ENCODE measurements around the gene MAML2.

MAML2 gene

DNA sequence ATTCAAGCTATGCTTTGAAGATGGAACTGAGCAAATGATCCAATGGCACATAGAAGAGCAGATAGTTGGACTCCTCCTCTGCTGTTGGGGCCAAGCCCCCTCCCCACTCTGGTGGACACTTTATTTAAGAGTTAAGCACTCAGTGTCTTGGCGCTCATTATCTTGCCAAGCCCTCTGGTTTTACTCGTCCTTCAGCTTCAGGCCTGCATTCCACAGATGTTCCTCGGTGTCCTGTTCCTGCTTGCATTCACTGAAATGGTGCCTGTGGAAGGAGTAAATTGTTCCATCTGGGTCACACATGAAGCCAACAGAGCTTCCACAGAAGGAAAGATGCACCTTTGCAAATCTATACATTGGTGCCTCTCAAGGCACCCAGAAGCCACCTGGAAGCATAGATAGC, 26.1 kb downstream of the MAML2 start:
- no peak for DNase-seq

DNA sequence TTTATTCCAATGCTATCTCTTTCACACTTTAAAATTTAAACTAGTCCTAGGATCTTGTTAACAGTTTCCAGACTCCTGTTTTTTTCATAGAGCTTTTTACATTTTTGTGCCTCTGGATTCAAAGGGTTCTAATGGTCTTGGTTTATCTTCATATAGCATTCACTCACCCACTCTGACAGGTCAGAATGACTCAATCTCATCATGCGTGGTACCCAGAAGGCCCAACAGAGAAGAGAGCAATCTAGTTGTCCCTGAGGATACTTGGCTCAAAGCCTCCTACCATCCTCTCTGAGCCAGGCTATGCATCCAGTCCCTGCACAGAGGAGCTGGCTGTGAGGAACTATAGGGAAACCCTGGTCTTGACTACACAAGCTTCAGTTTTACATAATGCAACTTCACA, 27.5 kb downstream of the MAML2 start:
- no peak for DNase-seq

DNA sequence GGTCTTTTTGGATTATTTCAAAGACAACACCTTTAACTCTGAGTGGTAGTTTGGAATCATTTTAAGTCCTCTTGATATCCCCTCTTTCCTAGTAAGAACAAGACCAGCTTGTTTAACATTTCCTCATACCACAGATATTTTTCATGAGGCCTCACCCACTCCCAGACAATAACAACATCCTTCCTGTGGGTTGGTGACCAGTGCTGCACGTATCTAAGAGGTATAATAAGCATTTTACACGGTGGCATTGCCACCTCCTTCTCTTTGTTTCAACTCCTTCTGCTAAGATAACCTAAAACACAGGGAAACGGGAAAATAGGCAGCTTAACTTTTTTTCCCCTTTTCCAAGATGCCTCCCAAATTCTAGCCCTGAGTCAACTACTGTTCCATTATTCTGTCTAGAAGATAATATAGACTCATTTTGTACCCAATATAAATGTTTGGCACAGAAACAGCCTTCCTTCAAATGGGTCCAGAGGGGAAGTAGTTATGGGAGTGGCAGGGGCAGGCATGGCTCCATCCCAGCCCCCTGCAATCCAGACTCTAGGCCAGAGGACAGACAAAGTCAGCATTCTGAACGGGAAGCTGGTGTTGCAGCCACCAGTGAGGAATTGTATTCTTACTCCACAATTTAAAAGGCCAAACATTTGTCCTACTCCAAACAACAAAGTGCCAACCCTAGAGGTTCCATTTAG, 28.5 kb downstream of the MAML2 start:
- DNase-seq: no peak

DNA sequence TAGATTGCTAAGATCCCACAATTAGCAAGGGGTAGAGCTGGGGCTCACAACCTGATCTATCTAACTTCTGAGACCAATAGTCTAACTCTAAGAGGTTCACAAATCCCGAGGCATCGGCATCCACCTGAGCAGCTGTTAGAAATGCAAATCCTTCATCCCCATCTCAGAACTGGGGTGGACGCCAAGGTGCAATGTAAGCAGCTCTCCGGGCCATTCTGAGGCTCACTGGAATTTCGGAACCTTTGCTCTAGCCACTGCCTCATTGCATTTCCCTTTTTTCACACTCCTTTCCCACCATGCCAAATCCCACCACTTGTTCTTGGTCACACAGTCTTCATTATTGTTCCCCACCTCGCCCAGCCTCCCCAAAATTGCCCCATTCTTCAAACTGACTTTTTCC, 29.8 kb downstream of the MAML2 start:
- no peak for DNase-seq

DNA sequence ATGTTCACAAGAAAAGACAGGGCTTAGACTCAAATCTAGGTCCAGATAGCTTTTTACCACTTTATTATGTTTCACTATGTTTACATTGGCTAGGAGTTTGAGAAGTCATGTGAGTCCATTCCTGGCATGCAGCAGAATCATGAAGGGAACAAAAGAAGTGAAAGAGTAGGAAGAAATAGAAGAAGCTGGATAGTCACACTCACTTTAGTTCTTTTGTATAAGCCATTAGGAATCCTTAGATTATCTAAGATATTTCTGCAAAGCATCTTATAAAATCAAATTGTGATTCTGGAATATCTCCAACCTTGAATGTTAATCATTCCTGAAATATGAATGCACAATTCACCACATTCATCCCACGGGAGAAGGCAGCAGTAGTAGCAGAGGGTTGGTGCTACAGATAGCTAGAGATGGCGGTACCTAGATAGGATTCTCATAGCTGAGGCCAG, 31.9 kb downstream of the MAML2 start:
- DNase-seq: no peak

DNA sequence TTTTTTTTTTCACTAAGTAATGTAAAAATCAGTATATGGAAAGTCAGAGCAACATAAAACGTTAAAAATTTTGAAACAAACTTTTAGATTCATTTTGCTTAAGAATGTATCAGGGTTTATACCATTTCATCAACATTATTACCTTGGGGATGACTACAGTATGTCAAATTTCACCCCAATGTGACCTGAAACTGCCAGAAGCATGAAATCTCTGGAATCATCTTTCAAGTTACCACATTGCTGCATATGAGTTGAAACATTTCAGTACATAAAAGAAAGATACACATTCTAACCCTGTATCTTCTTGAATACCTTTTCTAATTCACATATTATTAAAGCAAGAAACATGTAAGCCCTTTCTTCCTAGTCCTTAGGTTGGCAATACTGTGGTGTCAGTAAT, 32.8 kb downstream of the MAML2 start:
- no peak for DNase-seq

DNA sequence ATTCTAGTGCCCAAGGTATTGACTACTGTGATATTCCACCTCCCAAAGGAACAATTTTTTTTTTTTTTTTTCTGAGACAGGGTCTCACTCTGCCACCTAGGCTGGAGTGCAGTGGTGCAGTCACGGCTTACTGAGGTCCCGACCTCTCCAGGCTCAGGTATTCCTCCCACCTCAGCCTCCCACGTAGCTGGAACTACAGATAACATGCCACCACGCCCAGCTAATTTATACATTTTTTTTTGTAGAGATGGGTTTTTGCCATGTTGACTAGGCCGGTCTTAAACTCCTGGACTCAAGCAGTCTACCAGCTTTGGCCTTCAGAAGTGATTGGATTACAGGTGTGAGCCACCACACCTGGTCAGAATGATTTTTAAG, 33.4 kb downstream of the MAML2 start:
- no peak for DNase-seq

DNA sequence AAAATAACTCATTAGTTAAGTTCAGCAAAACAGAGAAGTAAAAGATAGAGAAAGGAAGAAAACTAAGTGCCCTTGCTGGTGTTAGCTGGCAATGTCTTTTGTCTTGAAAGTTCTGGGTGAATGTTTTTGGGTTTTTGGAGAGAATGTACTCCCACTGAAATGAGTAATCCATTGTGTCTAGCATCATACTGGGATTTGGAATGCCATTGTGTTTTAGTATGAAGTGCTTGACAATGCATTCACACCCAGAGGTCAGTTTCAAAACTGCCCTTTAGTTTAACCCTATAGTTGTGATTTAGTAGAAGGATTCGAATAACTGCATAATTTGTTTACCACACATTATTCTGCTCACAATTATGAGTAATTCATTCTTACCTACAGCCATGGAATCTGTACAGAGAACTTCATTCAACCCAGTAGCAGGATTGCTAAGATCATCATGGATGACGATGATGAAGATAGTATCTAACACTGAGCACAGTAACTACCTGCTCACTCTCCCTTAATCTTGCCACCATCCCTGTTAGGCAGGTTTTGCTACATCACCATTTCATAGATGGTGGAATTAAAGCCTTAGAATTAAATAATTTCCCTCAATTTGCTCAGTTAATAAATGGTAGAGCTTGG, 33.9 kb downstream of the MAML2 start:
- no peak for DNase-seq

DNA sequence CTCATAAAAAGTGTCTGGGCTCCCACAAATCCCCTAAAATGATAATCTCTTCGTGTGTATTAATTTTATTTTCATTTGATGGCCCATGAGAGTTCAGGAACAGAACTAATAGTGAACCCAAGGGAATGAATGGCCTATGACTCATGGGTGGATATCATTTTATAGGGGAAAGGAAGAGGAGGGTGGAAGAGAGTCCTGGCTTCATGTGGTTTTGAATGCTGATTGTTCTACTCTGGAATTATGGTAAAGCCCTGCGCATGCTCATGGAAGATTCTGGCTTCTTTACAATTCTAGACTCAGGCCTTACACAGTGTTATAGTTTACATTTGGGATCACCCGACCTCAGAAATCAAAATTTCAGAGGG, 35.2 kb downstream of the MAML2 start:
- DNase-seq: no peak

DNA sequence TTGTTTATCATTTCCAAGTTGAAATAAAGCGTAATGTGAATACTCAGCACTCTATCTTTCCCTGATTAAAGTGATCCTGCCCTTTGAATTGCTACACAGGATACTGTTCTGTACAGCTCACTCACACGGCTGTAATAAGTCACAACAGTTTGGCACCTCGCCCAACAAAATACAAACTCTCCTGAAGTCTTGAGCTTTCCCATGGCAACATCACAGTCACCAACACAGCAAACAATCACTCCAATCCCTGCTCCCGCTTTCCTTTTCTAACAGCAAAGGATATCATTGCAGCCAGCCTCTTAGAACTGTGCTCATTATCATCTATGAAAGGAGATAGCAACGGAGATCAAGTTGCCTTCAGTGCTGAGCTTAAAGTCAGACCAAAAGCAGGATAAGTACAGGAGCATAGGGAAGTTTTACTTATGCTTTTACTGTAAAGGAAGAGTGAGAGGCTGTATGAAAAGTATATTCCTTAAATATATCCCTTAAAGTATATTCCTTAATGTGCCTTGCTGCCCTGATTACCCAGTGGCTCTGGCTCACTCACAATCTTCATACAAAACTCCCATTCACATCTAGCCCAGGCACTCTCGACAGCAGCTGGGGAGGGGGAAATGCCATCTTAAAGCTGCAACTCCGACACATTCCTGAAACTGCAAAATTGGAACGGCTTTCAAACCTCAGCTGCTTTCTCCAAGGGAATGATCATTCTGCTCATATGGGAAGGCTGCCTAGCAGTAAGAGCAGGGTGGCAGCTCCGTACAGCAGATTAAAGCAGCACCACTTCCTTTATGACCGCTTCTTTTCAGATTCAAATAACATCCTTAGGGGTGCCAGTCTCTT, 35.8 kb downstream of the MAML2 start:
- no peak for DNase-seq

DNA sequence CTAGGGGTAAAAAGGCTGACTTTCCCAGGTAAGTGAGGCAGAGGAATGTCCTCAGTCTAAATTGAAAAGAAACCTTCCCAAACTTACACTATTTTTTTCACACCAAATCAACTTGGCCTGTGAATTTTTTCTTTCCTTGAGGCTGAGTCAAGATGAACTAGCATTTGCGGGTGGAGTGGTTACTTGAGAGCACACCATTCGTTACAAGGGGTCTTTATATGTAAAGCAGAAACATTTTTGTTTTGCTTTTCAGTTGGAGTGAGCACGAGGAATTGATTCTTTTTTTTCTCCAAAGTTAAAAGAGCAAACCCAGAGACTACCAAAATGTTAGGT, 36.4 kb downstream of the MAML2 start:
- DNase-seq: no peak

DNA sequence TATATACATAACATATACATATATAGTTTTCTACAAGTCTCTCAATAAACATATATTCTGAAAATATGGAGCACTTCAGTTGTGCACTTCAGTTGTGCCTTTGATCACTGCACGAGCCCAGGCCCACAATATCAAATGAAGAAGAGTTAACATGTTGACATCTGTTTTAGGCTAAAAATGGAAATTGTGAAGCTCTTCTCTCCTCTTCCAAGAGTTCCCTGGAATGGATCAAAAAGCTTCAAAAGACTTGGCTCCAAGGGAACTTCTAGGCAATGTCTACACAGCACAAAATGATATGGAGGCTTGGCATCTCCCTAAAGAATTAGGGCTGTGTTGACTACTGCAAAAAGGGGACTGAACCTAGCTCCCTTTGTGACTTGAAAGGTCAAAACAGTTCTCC, 36.9 kb downstream of the MAML2 start:
- no peak for DNase-seq

DNA sequence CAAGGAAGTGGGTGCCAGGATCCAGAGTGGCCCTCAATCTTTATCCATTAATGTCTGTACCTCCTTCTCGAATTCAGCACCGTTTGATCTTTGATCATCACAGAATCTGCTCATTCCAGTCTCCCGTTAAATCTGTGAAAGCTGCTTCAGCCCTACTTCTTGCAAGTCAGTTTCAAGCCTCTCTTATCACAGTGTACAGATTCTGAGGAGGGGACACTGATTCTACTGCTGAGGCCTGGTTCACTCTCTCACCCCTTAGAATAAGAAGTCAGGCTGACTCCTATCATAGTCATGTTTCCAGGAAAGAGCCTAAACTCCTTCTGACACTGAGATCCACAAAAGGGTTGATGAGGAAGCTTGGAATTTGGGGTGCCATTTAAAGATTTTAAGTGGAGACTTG, 39.0 kb downstream of the MAML2 start:
- no peak for DNase-seq

DNA sequence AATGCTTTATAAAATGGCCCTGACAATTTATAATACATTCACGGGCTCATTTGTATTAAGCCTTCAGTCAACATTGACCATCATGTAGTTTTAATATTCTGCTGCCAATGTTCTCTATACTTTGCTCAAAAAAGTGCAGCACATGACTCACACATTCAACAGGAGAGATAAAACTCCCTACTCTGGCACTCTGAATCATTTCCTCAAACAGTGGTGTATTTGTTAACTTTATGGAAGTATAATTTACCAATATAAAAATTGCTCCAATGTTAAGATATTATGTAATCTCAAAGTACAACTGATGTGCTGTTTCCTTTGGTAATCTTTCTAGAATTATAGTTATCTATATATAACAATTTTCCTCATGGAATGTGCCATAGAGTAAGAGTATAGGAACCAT, 39.9 kb downstream of the MAML2 start:
- DNase-seq: no peak

DNA sequence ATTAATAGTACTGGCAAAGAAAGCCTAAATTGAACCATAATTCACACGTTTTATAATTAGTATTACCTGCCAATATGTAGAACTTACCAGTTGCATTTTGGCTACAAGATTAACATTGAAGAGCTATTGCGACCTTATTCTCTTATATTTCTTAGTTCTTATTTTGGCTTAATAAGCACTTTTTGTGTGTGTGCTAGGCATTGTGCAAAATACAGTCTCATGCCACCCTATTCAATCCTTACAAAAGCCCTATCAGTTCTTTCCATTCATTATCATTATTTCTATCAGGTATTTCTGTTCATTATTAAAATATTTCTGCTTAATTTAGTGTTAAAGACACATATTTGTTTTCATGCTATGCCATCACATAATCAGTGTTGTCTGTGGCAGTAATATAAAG, 41.2 kb downstream of the MAML2 start:
- no peak for DNase-seq

DNA sequence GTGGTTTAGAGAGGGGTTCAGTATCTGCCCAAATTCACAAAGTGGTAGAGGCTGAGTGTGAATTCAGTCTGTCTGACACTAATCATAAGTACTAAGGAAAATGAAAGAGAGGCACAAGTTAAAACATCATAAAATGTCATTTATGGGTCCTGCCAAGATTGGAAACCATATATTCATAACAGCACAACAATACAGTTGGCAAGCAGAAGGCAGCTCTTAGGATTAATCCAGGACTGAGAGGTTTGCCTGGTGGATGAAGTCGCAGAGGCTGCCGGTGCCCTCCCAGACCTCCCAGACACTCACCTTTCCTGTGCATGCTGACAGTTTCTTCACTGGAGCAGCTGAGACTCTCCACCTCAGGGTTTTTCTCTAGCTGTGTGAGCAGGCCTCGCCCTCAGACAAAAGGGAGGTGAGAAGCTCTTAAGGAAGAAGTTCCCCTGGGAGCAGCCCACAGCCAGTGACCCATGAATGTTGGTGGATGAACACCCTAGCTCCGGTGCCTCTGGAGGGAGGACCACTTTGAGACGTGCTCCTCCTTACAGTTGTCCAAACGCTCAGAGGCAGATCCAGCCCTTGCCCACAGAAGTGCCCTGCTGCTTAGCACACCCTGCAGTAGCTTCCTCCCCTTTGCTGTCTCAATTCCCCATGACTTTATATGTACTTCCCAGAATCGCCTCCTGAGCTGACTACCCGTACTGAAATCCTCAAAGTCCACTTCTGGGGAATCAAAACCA, 43.7 kb downstream of the MAML2 start:
- DNase-seq: no peak

DNA sequence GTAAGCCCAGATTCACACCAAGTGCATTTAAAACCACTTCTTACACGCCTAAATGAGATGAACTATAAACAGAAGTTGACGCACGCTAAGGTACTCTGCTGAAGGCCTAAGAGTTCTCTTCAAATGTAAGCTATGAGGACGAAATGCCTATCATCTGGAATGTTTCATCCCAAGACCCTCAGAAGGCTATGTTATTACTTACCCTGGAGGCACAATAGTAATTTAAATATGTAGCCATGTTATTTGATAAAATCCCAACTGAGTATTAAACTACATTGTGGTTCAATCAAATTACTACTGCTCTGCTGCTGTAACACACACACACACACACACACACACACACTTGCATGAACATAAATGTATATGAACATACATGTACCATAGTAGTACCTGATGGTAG, 47.6 kb downstream of the MAML2 start:
- no peak for DNase-seq

DNA sequence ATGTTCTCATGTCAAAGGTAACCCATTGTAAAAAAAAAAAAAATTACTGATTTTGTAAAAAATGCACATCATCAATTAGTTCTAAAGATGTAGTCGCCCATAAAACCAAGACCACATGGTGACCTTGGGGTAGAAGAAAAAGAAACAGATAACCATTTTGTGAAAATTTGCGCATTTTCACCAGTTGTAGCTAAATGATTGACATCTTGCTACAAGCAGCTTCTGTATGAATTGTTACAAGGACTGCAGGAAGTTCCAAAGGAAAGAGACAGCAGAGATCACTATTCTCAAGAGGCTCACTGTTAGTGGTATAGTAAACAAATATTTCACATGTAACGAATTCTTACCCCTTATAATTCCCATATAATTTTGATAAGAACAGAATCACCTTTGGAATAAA, 48.7 kb downstream of the MAML2 start:
- DNase-seq: no peak

DNA sequence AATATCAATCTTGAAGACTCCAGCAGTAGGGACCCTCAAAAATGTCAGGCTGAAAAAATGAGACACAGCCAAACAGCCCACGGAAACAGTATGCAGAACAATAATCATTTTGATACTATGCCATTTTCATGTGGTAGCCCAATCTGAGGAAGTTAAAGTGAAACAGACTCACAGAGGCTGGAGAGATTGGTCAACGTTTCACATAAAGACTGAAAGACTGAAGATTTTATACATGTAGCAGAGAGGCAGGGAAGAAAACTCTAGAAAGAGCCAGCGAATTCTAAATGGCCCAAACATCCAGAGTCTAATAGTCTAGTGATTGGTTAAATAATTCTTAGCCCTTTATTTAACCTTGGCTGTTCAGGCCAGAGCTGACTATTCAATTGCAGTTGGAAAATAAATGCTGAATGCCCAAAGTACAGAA, 49.4 kb downstream of the MAML2 start:
- no peak for DNase-seq

DNA sequence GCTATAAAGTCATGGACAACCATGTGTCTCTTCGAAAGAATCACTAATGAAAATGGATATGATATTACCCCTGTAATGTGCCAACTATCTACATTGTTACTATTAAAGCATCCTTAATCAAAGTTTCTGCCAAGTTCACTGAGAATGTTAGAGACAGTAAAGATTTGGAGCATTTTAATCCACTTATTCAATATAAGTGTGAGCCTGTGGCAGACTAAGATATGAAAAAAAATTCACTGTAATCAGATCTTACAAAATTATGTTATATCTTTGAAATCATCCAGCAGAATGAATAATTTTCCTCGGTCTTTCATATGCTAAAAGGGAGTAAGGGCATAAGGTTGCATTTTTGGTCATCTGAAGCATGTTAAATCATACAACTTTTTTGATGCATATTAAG, 49.9 kb downstream of the MAML2 start:
- no peak for DNase-seq

DNA sequence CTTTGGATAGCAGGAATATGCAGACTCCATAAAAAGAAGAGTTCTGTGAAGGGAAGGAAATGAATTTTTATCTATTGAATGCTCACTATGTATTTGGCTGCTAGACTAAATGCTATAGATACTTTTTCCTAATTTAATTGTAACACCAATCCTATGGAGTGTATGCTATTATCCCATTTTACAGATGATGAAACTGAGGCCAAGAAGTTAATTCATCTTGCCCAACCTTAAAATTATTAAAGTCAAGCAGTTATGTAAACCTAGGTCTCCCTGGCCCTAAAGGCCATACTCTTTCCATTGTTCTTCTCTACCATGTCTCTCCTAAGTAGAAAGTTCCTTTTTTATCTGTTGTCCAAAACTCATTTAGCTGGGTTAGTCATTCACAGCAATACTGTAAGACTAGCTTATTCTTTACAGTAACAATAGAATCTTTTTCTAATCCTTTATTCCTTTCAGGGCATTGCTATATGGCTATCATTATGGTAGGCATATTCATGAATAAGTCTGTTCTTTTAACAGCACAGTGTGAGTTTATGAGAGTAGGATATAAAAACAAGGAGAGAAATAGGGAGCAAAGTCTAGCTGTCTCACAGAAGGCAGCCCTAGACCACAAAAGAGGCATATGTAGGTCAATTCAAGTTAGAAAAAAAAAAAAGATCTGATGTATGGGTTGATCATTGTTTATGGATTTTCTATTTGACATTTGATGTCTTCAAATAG, 50.5 kb downstream of the MAML2 start:
- DNase-seq: no peak

DNA sequence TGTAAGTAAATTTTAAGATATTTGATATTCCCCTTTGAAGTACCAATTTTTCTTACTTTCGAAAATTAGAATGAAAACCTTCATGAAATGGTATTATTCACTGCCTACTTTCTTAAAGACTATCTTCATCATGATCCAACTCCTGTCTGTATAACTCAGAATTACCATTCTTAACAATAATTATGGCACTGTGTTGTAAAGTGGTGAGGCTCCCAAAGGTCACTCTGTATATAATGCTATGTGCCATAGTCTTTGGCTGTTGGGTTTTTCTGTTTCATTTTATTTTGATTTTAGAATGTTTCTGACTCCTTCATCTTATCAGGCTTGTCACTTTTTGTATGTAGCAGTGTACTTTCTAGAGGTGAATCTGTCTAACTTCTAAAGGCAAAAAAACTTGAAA, 52.4 kb downstream of the MAML2 start:
- DNase-seq: no peak

DNA sequence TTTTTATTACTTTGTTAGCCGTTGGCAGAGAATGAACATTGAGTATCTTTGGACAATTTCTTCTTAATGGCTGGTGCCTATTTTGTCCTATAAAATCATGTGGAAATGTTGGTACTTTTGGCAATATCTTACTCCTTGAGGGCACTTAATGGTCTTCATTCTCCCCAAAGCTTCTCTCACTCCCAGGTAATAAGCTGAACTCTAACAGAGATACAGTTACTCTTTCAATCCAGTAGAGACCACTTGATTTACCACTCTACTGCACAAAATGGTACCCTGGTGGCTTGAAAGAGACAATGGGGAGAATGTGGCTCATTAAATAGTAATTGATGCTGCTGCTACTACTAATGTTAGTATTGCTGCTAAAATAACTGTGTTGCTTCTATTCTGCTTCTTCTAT, 53.0 kb downstream of the MAML2 start:
- DNase-seq: no peak
